EL (cell line): ENCODE results near the gene TASOR2.

ENCODE experiments used
- DNase-seq: peaks from one replicate; pipeline ENCODE4 v3.0.0-alpha.2; 2016

The TASOR2 gene

GRCh38 chr10:5688587-5688986 lies 3.9 kb downstream of the TASOR2 start:
- no peak for DNase-seq

- no peak for DNase-seq
These were observed 7.1 kb downstream of the TASOR2 start for GRCh38 chr10:5691786-5692185.

- DNase-seq, result no peak
These were observed 8.1 kb downstream of the TASOR2 start for GRCh38 chr10:5692461-5693358.

GRCh38 chr10:5694573-5694972 lies 9.9 kb downstream of the TASOR2 start:
- DNase-seq, result no peak

- no peak for DNase-seq
These were observed 12.7 kb downstream of the TASOR2 start for GRCh38 chr10:5697342-5697741.

- DNase-seq, result no peak
These were observed 13.4 kb downstream of the TASOR2 start for GRCh38 chr10:5698062-5698461.

GRCh38 chr10:5708356-5708755 lies 23.7 kb downstream of the TASOR2 start:
- no peak for DNase-seq

GRCh38 chr10:5709865-5710264 lies 25.2 kb downstream of the TASOR2 start:
- DNase-seq, result no peak

- no peak for DNase-seq
These were observed 26.2 kb downstream of the TASOR2 start for GRCh38 chr10:5710859-5711258.

- DNase-seq, result no peak
These were observed 27.0 kb downstream of the TASOR2 start for GRCh38 chr10:5711642-5712041.

GRCh38 chr10:5719546-5719945 lies 34.9 kb downstream of the TASOR2 start:
- DNase-seq, result no peak

- no peak for DNase-seq
These were observed 35.5 kb downstream of the TASOR2 start for GRCh38 chr10:5720182-5720581.

- no peak for DNase-seq
These were observed 39.1 kb downstream of the TASOR2 start for GRCh38 chr10:5723692-5724091.

- no peak for DNase-seq
These were observed 46.1 kb downstream of the TASOR2 start for GRCh38 chr10:5730766-5731165.

GRCh38 chr10:5731559-5731958 lies 46.9 kb downstream of the TASOR2 start:
- DNase-seq, result no peak

GRCh38 chr10:5732141-5732540 lies 47.5 kb downstream of the TASOR2 start:
- DNase-seq, result no peak
